Measurements from ENCODE around the gene MAP3K2. TPM values are rescaled to one million over a fixed set of nuclear protein-coding genes. Genes with fewer than 3 reads are reported as not detected.

MAP3K2 gene
- total RNA-seq, 4 donors from 2014 or later, result 29.4 to 37.4 (median 31.3) TPM

DNA sequence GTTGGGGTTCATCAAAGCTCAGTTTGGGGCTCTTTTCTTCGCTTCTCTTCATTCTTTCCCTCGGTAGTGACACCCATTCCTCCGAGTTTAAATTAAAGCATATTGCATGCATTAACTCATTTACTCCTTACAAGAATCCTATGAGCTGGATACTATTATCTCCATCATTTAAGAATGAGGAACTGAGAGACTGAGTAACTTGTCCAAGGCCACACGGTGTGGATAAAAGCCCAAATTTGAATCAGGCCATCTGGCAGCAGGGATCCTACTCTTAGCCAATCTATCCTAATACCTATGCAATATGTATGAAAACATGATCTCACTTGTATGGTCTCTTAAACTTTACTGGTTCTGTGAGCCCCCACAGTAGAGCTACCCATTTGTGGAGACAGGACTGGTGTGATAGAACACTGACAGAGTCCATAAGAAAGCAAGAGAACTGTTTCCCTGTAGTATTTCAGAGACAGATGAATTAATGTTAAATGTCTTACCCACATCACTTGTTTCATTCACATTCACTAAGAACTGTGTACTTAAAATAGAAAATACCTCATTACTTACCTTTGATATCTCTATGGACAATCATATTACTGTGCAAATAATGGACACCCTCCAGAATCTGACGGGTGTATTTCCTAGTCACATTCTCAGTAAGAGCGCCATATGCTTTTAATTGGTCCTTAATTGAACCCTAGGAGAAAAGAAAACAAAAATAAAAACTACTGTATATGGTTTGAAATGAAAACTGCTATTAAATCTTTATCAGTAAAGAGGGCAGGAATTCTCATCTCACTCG lies 73.4 kb downstream of the MAP3K2 start:
- WGBS, 2 donors, result 93 to 94% methylated on average over 7 of the region's 7 CpGs
- Histone ChIP-seq H3K4me1 (no peaks in the 10 kb centered on the region), H3K27me3 (no peaks in the 10 kb centered on the region), H3K27ac (no peak overlapping the region), H3K4me3 (no peak overlapping the region), H3K36me3 (peaks cover 3 to 99% (median 13%) of the 10 kb centered on the region in 3 donors), H3K9me3 (no peaks in the 10 kb centered on the region)
- intact Hi-C loops (cut with DNase I), result no loop called here
- TF ChIP-seq CTCF (IDR thresholded peaks at IDR 0.05) (no peak), POLR2A (IDR thresholded peaks at IDR 0.05) (no peak)
- DNase-seq, result no peak

- no peak for DNase-seq
- intact Hi-C loops (cut with DNase I), result no loop called here
- peaks cover 3 to 99% (median 13%) of the 10 kb centered on the region in 3 donors for H3K36me3 ChIP-seq
- WGBS, 2 donors, result 58 to 70% methylated on average over 3 of the region's 3 CpGs
- H3K27me3 ChIP-seq, result no peaks in the 10 kb centered on the region
- H3K27ac ChIP-seq, result no peak overlapping the region
- no peak for TF ChIP-seq POLR2A (IDR thresholded peaks at IDR 0.05)
- H3K4me3 ChIP-seq, result no peak overlapping the region
- H3K9me3 ChIP-seq, result no peaks in the 10 kb centered on the region
- no peaks in the 10 kb centered on the region for H3K4me1 ChIP-seq
These were observed 74.4 kb downstream of the MAP3K2 start for GRCh38 chr2:127313406-127313805.

- no peak overlapping the region for H3K4me3 ChIP-seq
- H3K27ac ChIP-seq, result no peak overlapping the region
- no peak for TF ChIP-seq CTCF (IDR thresholded peaks at IDR 0.05)
- no peak for TF ChIP-seq POLR2A (IDR thresholded peaks at IDR 0.05)
- no peaks in the 10 kb centered on the region for H3K9me3 ChIP-seq
- H3K36me3 ChIP-seq, result peaks cover 0 to 99% (median 8%) of the 10 kb centered on the region in 3 donors
- no peak for DNase-seq
- no peaks in the 10 kb centered on the region for H3K4me1 ChIP-seq
- intact Hi-C loops (cut with DNase I), result no loop called here
- H3K27me3 ChIP-seq, result no peaks in the 10 kb centered on the region
- WGBS, 2 donors, result 90 to 95% methylated on average over 3 of the region's 3 CpGs
These were observed 76.8 kb downstream of the MAP3K2 start for GRCh38 chr2:127310980-127311379.

DNA sequence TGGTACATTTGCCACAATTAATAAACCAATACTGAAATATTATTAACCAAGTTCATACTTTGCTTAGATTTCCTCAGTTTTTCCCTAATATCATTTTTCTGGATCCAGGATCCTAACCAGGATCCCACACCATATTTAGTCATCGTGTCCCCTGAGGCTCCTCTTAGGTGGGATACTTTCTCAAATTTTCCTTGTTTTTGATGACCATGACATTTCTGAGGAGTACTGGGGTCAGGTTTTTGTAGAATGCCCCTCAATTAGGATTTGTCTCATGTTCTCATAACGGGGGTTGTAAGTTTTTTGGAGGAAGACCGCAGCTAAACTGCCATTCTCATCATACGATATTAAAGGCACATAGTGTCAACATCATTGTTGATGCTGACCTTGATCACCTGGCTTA lies 78.3 kb downstream of the MAP3K2 start:
- H3K27ac ChIP-seq, result no peak overlapping the region
- H3K36me3 ChIP-seq, result peaks cover 0 to 98% (median 0%) of the 10 kb centered on the region in 3 donors
- TF ChIP-seq POLR2A (IDR thresholded peaks at IDR 0.05) (no peak), CTCF (IDR thresholded peaks at IDR 0.05) (no peak)
- no peaks in the 10 kb centered on the region for H3K27me3 ChIP-seq
- DNase-seq, result no peak
- H3K9me3 ChIP-seq, result no peaks in the 10 kb centered on the region
- WGBS, 2 donors, result 89 to 92% methylated on average over 4 of the region's 4 CpGs
- no peak overlapping the region for H3K4me3 ChIP-seq
- intact Hi-C loops (cut with DNase I), result no loop called here
- H3K4me1 ChIP-seq, result no peaks in the 10 kb centered on the region

DNA sequence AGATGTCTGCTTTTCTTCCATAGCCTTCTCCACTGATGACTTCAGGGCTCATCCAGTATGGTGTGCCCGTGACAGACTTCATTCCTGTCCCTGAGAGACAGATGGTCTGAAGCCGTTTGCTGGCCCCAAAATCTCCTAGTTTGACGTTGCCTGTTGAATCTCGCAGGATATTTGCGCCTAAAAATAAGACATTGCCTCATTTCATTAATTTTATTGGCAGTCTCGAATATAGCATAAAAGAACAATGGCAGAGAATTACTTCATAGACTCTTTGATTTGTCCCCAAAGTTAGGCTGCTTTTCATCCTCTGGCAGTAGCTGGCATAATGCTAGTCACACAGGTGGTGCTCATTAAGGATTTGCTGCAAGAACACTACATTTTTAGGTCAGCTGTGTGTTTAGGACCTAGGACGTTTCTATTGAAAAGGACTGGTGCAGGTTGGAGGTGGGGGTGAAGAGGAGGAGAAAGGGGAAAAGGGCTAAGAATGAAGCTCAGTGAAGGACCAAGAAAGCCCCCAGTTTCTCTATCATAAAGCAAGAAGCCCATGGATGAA lies 79.1 kb downstream of the MAP3K2 start:
- H3K4me3 ChIP-seq, result no peak overlapping the region
- DNase-seq, result no peak
- intact Hi-C loops (cut with DNase I), result no loop called here
- H3K9me3 ChIP-seq, result no peaks in the 10 kb centered on the region
- peaks cover 0 to 93% (median 0%) of the 10 kb centered on the region in 3 donors for H3K36me3 ChIP-seq
- H3K4me1 ChIP-seq, result no peaks in the 10 kb centered on the region
- no peak overlapping the region for H3K27ac ChIP-seq
- TF ChIP-seq POLR2A (IDR thresholded peaks at IDR 0.05) (no peak), CTCF (IDR thresholded peaks at IDR 0.05) (no peak)
- 82 to 85% methylated on average over 7 of the region's 7 CpGs for WGBS, 2 donors
- no peaks in the 10 kb centered on the region for H3K27me3 ChIP-seq

Measured in esophagus squamous epithelium (tissue), 5 donors.